SK-N-SH treated with all-trans-retinoic acid at 6 μM for 48 hours (cell line): Measurements from ENCODE around the gene RALA.

Source experiments
- ATAC-seq: fragments of 200-7000 bp; cut with Tn5 transposase; 3 replicates; pipeline ENCODE4 v1.9.1; 2020; ENCODE audit warnings: mild to moderate bottlenecking, moderate library complexity
- ARNTL ChIP-seq: fragments of 450-650 bp; formaldehyde crosslinking; IDR thresholded peaks from 2 replicates; pipeline ENCODE4 v1.5.0; 2020; ENCODE audit warnings: low read depth, mild to moderate bottlenecking, moderate library complexity, borderline replicate concordance
- BACH2 ChIP-seq: fragments of 250-450 bp; sonication (Bioruptor Pico); IDR thresholded peaks from 2 replicates; pipeline ENCODE4 v1.9.0; 2021; ENCODE audit warnings: mild to moderate bottlenecking, borderline replicate concordance
- CREB5 ChIP-seq: fragments of 250-450 bp; sonication (Bioruptor Pico); IDR thresholded peaks from 2 replicates; pipeline ENCODE4 v1.5.1; 2020; ENCODE audit warnings: low read depth, mild to moderate bottlenecking, moderate library complexity
- CSDC2 ChIP-seq: fragments of 250-450 bp; sonication (Bioruptor Pico); IDR thresholded peaks from 2 replicates; pipeline ENCODE4 v1.5.0; 2020; ENCODE audit warnings: mild to moderate bottlenecking, moderate library complexity
- CSRNP3 ChIP-seq: fragments of 250-450 bp; sonication (Bioruptor Pico); IDR thresholded peaks from 2 replicates; pipeline ENCODE4 v1.5.1; 2021; ENCODE audit warnings: mild to moderate bottlenecking, moderate library complexity
- ESRRG ChIP-seq: fragments of 250-450 bp; sonication (Bioruptor Pico); IDR thresholded peaks from 2 replicates; pipeline ENCODE4 v1.6.1; 2021; ENCODE audit warnings: mild to moderate bottlenecking
- GLIS3 ChIP-seq: fragments of 250-450 bp; sonication (Bioruptor Pico); IDR thresholded peaks from 2 replicates; pipeline ENCODE4 v1.5.0; 2020; ENCODE audit warnings: mild to moderate bottlenecking, moderate library complexity
- ISL1 ChIP-seq: fragments of 250-450 bp; sonication (Bioruptor Pico); IDR thresholded peaks from 2 replicates; pipeline ENCODE4 v2.1.2; 2022; ENCODE audit warnings: mild to moderate bottlenecking, moderate library complexity
- OSR1 ChIP-seq: fragments of 250-450 bp; sonication (Bioruptor Pico); IDR thresholded peaks from 2 replicates; pipeline ENCODE4 v1.8.0; 2022; ENCODE audit warnings: moderate library complexity, mild to moderate bottlenecking, inconsistent platforms
- PATZ1 ChIP-seq: fragments of 250-450 bp; sonication (Bioruptor Pico); IDR thresholded peaks from 2 replicates; pipeline ENCODE4 v1.8.0; 2020; ENCODE audit warnings: mild to moderate bottlenecking, moderate library complexity, borderline replicate concordance
- POU6F1 ChIP-seq: fragments of 250-450 bp; sonication (Bioruptor Pico); IDR thresholded peaks from 2 replicates; pipeline ENCODE4 v1.8.0; 2021; ENCODE audit warnings: low read depth, mild to moderate bottlenecking, moderate library complexity, borderline replicate concordance
- PPARA ChIP-seq: fragments of 250-450 bp; sonication (Bioruptor Pico); IDR thresholded peaks from 2 replicates; pipeline ENCODE4 v1.5.0; 2020; ENCODE audit warnings: mild to moderate bottlenecking, borderline replicate concordance
- RARB ChIP-seq: fragments of 250-450 bp; sonication (Bioruptor Pico); IDR thresholded peaks from 2 replicates; pipeline ENCODE4 v1.8.0; 2021; ENCODE audit warnings: mild to moderate bottlenecking, moderate library complexity
- SNAI2 ChIP-seq: fragments of 250-450 bp; sonication (Bioruptor Pico); IDR thresholded peaks from 2 replicates; pipeline ENCODE4 v1.5.0; 2020; ENCODE audit warnings: mild to moderate bottlenecking, moderate library complexity
- TOX ChIP-seq: fragments of 250-450 bp; sonication (Bioruptor Pico); IDR thresholded peaks from 2 replicates; pipeline ENCODE4 v1.8.0; 2021; ENCODE audit warnings: mild to moderate bottlenecking, moderate library complexity, borderline replicate concordance
- TSHZ2 ChIP-seq: fragments of 250-450 bp; sonication (Bioruptor Pico); IDR thresholded peaks from 2 replicates; pipeline ENCODE4 v1.5.0; 2020; ENCODE audit warnings: mild to moderate bottlenecking, moderate library complexity
- ZC3H10 ChIP-seq: fragments of 250-450 bp; sonication (Bioruptor Pico); IDR thresholded peaks from 2 replicates; pipeline ENCODE4 v1.5.1; 2021; ENCODE audit warnings: mild to moderate bottlenecking, moderate library complexity
- ZFP3 ChIP-seq: fragments of 250-450 bp; sonication (Bioruptor Pico); IDR thresholded peaks from 2 replicates; pipeline ENCODE4 v1.5.0; 2020; ENCODE audit warnings: mild to moderate bottlenecking, moderate library complexity
- ZFP30 ChIP-seq: fragments of 450-650 bp; formaldehyde crosslinking; IDR thresholded peaks from 2 replicates; pipeline ENCODE4 v1.5.0; 2022; ENCODE audit warnings: mild to moderate bottlenecking, moderate library complexity
- ZNF565 ChIP-seq: fragments of 450-650 bp; formaldehyde crosslinking; conservative IDR thresholded peaks from 2 replicates; pipeline ENCODE4 v1.5.0; 2020; ENCODE audit warnings: low read depth, mild to moderate bottlenecking, moderate library complexity
- ZNF70 ChIP-seq: fragments of 450-650 bp; formaldehyde crosslinking; IDR thresholded peaks from 2 replicates; pipeline ENCODE4 v1.5.0; 2020; ENCODE audit warnings: mild to moderate bottlenecking, moderate library complexity
- ZNF8 ChIP-seq: fragments of 450-650 bp; formaldehyde crosslinking; IDR thresholded peaks from 2 replicates; pipeline ENCODE4 v1.5.0; 2020; ENCODE audit warnings: mild to moderate bottlenecking, moderate library complexity

The RALA gene

GRCh38 chr7:39733881-39734632 lies 110.7 kb downstream of the RALA start:
- peak; percentile 85 for ATAC-seq
- TF ChIP-seq TOX (CRISPR knock-in tag): no peak; the same call in 1 of the 2 replicates
- TF ChIP-seq GLIS3 (CRISPR knock-in tag): no peak
- no peak for TF ChIP-seq ZC3H10 (CRISPR knock-in tag)
- no peak for TF ChIP-seq ESRRG (CRISPR knock-in tag)
- TF ChIP-seq TSHZ2 (CRISPR knock-in tag): no peak
- no peak for TF ChIP-seq ZNF8 (CRISPR knock-in tag)
- no peak for TF ChIP-seq CREB5 (CRISPR knock-in tag)
- TF ChIP-seq CSDC2 (CRISPR knock-in tag): no peak
- TF ChIP-seq ZFP30 (CRISPR knock-in tag): no peak
- no peak for TF ChIP-seq SNAI2 (CRISPR knock-in tag)
- TF ChIP-seq ISL1: no peak
- TF ChIP-seq BACH2 (CRISPR knock-in tag): no peak
- TF ChIP-seq OSR1 (CRISPR knock-in tag): no peak
- TF ChIP-seq POU6F1 (CRISPR knock-in tag): no peak; the same call in 1 of the 2 replicates

- ATAC-seq: no peak
- TF ChIP-seq ARNTL (CRISPR knock-in tag) (no peak), PATZ1 (CRISPR knock-in tag) (no peak), CSRNP3 (CRISPR knock-in tag) (no peak), ZC3H10 (CRISPR knock-in tag) (no peak), ZFP30 (CRISPR knock-in tag) (no peak), TOX (CRISPR knock-in tag) (no peak), RARB (no peak), CREB5 (CRISPR knock-in tag) (no peak), ESRRG (CRISPR knock-in tag) (no peak), ZNF70 (CRISPR knock-in tag) (no peak)
Measured at GRCh38 chr7:39734633-39735004, 111.2 kb downstream of the RALA start.

- no peak for ATAC-seq
- no peak for TF ChIP-seq PPARA (CRISPR knock-in tag)
- TF ChIP-seq ZNF565 (CRISPR knock-in tag): no peak
- TF ChIP-seq TSHZ2 (CRISPR knock-in tag): no peak
- no peak for TF ChIP-seq POU6F1 (CRISPR knock-in tag)
- no peak for TF ChIP-seq ZFP3
- no peak for TF ChIP-seq ZC3H10 (CRISPR knock-in tag)
- no peak for TF ChIP-seq CSDC2 (CRISPR knock-in tag)
- TF ChIP-seq ZFP30 (CRISPR knock-in tag): no peak
- TF ChIP-seq ZNF70 (CRISPR knock-in tag): no peak
- TF ChIP-seq ZNF8 (CRISPR knock-in tag): no peak
Measured at GRCh38 chr7:39735903-39736302, 112.5 kb downstream of the RALA start.
